Keratinocyte (primary cell): ENCODE measurements around the gene JAKMIP1. TPM values are rescaled to one million over a fixed set of nuclear protein-coding genes. Genes with fewer than 3 reads are reported as not detected.

ENCODE experiments used
- DNase-seq: peaks from one replicate; pipeline ENCODE4 v3.0.0-alpha.2; 2011; ENCODE audit warnings: low read depth, missing footprints, low spot score
- FAIRE-seq: peaks from 2 replicates; lab custom pipeline; 2011; peaks lifted over from hg19 to GRCh38; lab: Jason Lieb, UNC
- H2AFZ ChIP-seq: 2 replicates; pipeline ENCODE4 v1.6.0; 2012; ENCODE audit warnings: low read length, control low read depth, inconsistent platforms; ENCODE audit not compliant: control insufficient read depth
- H3K27ac ChIP-seq: 2 replicates; pipeline ENCODE4 v1.5.1; 2011; ENCODE audit warnings: low read length; ENCODE audit not compliant: control insufficient read depth, insufficient read depth
- H3K27me3 ChIP-seq: 3 replicates; pipeline ENCODE4 v1.6.0; 2011; ENCODE audit warnings: low read length; ENCODE audit not compliant: control insufficient read depth, insufficient read depth; ENCODE audit errors: extremely low read depth
- H3K36me3 ChIP-seq, 2 experiments: 2 replicates in 1 of 2; 3 replicates in 1 of 2; pipeline ENCODE4 v1.5.1; 2011; ENCODE audit warnings: low read length in 2 of 2, mild to moderate bottlenecking in 1 of 2; ENCODE audit not compliant: control insufficient read depth in 2 of 2, insufficient read depth in 2 of 2; ENCODE audit errors: extremely low read depth in 1 of 2
- H3K4me1 ChIP-seq: 3 replicates; pipeline ENCODE4 v1.5.1; 2011; ENCODE audit warnings: low read length; ENCODE audit not compliant: control insufficient read depth, insufficient read depth; ENCODE audit errors: extremely low read depth
- H3K4me2 ChIP-seq: 3 replicates; pipeline ENCODE4 v1.6.0; 2011; ENCODE audit warnings: low read depth, low read length; ENCODE audit not compliant: control insufficient read depth, insufficient read depth; ENCODE audit errors: extremely low read depth
- H3K4me3 ChIP-seq, 3 experiments: fragments of 200-600 bp in 1 of 3; sonication (generic) in 1 of 3; 2 replicates in 2 of 3; 3 replicates in 1 of 3; pipeline ENCODE4 v1.5.1; 2011 to 2016; ENCODE audit warnings: low read length in 3 of 3, mild to moderate bottlenecking in 3 of 3, control low read depth in 2 of 3, inconsistent platforms in 1 of 3, low read depth in 1 of 3, mixed read lengths in 1 of 3, mixed run types in 1 of 3, moderate library complexity in 1 of 3; ENCODE audit not compliant: control insufficient read depth in 2 of 3, insufficient read depth in 2 of 3; ENCODE audit errors: extremely low read depth in 1 of 3
- H3K79me2 ChIP-seq: 2 replicates; pipeline ENCODE4 v1.6.0; 2012; ENCODE audit warnings: low read length; ENCODE audit not compliant: control insufficient read depth, insufficient read depth
- H3K9ac ChIP-seq: 3 replicates; pipeline ENCODE4 v1.6.0; 2011; ENCODE audit warnings: low read length; ENCODE audit not compliant: control insufficient read depth, insufficient read depth; ENCODE audit errors: extremely low read depth
- H3K9me1 ChIP-seq: 3 replicates; pipeline ENCODE4 v1.6.0; 2011; ENCODE audit warnings: low read length; ENCODE audit not compliant: control insufficient read depth, insufficient read depth; ENCODE audit errors: extremely low read depth
- H3K9me3 ChIP-seq: 2 replicates; pipeline ENCODE4 v1.5.1; 2012; ENCODE audit warnings: low read depth, low read length; ENCODE audit not compliant: control insufficient read depth
- H4K20me1 ChIP-seq: 3 replicates; pipeline ENCODE4 v1.6.0; 2011; ENCODE audit warnings: low read length; ENCODE audit not compliant: control insufficient read depth, insufficient read depth; ENCODE audit errors: extremely low read depth
- CTCF ChIP-seq, 3 experiments: IDR thresholded peaks in 1 of 3; conservative IDR thresholded peaks in 1 of 3; optimal IDR thresholded peaks in 1 of 3; 2 replicates in 2 of 3; 3 replicates in 1 of 3; pipeline versions ENCODE3 to v1.5.1; 2011; ENCODE audit warnings: low read length in 3 of 3, mild to moderate bottlenecking in 3 of 3, moderate library complexity in 2 of 3, control low read depth in 1 of 3, inconsistent platforms in 1 of 3; ENCODE audit not compliant: insufficient read depth in 2 of 3; ENCODE audit errors: extremely low read depth in 1 of 3
- EZH2 ChIP-seq: IDR thresholded peaks from one replicate; pipeline ENCODE4 v1.6.1; 2012; ENCODE audit warnings: inconsistent platforms, mild to moderate bottlenecking, low read length, moderate library complexity
- dilution Hi-C: fragments of 300-500 bp; cut with MboI; formaldehyde crosslinking; loops from one replicate; pipeline ENCODE4 v1.7.0; 2020; ENCODE audit warnings: low sequenced_read_pairs; ENCODE audit not compliant: extremely low pct_ligation_motif_present
- polyA plus RNA-seq, 5 experiments: library from polyadenylated mRNA; depleted of rRNA in 3 of 5; stranded (reverse) in 3 of 5; stranded (forward) in 1 of 5; unstranded in 1 of 5; fragments of >200 nt; gene quantifications; 1 replicate in 1 of 5; 2 replicates in 3 of 5; 3 replicates in 1 of 5; pipeline versions ENCODE4 v1.2.1 to v1.2.3, GENCODE V29; 2011 to 2012; ENCODE audit warnings: missing spikeins in 2 of 5, low read depth in 1 of 5, low replicate concordance in 1 of 5

Gene JAKMIP1
- polyA plus RNA-seq, 1 donor (not counting 4 experiments of a cell fraction or from before 2014, with no cell fraction given) = not detected

GRCh38 chr4:6160536-6160935 is 39.8 kb downstream of the JAKMIP1 start:
- no peak overlapping the region for H3K9ac ChIP-seq
- no peak for FAIRE-seq
- no peak overlapping the region for H3K4me2 ChIP-seq
- H3K9me3 ChIP-seq = no peaks in the 10 kb centered on the region
- H3K36me3 ChIP-seq = no peaks in the 10 kb centered on the region
- no peaks in the 10 kb centered on the region for H3K79me2 ChIP-seq
- no peak overlapping the region for H2AFZ ChIP-seq
- no peaks in the 10 kb centered on the region for H4K20me1 ChIP-seq
- no peak for DNase-seq
- TF ChIP-seq EZH2 = no peak
- TF ChIP-seq CTCF (optimal IDR thresholded peaks at IDR 0.05 in 1 of 3, IDR thresholded peaks at IDR 0.05 in 1 of 3, conservative IDR thresholded peaks at IDR 0.05 in 1 of 3; ENCODE audit: extremely low read depth in 1 of 3, insufficient read depth in 2 of 3, low read length in 3 of 3) = no peak
- H3K27ac ChIP-seq = no peak overlapping the region
- no peaks in the 10 kb centered on the region for H3K27me3 ChIP-seq
- no peaks in the 10 kb centered on the region for H3K9me1 ChIP-seq
- no peaks in the 10 kb centered on the region for H3K4me1 ChIP-seq
- no peak overlapping the region for H3K4me3 ChIP-seq
- dilution Hi-C loops = no loop called here

GRCh38 chr4:6157926-6158325 is 42.4 kb downstream of the JAKMIP1 start:
- TF ChIP-seq CTCF (optimal IDR thresholded peaks at IDR 0.05 in 1 of 3, IDR thresholded peaks at IDR 0.05 in 1 of 3, conservative IDR thresholded peaks at IDR 0.05 in 1 of 3; ENCODE audit: extremely low read depth in 1 of 3, insufficient read depth in 2 of 3, low read length in 3 of 3) = no peak
- no peak for TF ChIP-seq EZH2
- Histone ChIP-seq H3K27ac (no peak overlapping the region), H3K79me2 (no peaks in the 10 kb centered on the region), H3K4me1 (no peaks in the 10 kb centered on the region), H3K4me3 (no peak overlapping the region), H3K9ac (no peak overlapping the region), H3K9me1 (no peaks in the 10 kb centered on the region), H3K9me3 (no peaks in the 10 kb centered on the region), H4K20me1 (no peaks in the 10 kb centered on the region), H3K36me3 (no peaks in the 10 kb centered on the region), H3K27me3 (no peaks in the 10 kb centered on the region), H2AFZ (no peak overlapping the region), H3K4me2 (no peak overlapping the region)
- dilution Hi-C loops = no loop called here
- no peak for FAIRE-seq
- DNase-seq = no peak
